Uterine smooth muscle cell (primary cell): Measurements from ENCODE around the gene SLC5A4. TPM values are rescaled to one million over a fixed set of nuclear protein-coding genes. Genes with fewer than 3 reads are reported as not detected.

Source experiments
- total RNA-seq: library from RNA; depleted of rRNA; stranded (reverse); fragments of >200 nt; gene quantifications from 2 replicates; pipeline ENCODE4 v1.2.3, GENCODE V29; 2014

The SLC5A4 gene
- total RNA-seq, result 0.11 and 0.37 TPM in 2 replicates

DNA sequence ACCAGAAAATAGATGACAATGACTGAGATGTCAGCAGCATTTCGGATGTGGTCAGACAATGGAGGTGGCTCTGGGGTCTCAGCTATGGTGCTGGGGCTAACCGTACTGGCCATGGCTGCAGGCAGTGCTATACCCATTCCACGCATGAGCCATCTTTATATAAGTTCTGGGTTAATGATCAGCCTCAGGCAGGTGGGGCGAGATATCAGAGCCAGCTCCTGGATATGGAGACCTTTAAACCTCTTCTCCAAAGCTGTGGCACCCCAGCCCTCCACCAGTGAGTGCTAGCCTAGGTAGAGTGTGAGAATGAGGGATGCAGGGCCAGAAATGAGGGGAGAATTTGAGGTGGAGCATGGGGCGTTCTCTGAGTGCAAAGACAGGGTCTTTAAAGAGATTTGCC, at the start of gene SLC5A4:
TSS of gene SLC5A4 (minus strand) at position 131 of the 400 bp plus-strand sequence. CDS start at position 113, 18 bp downstream.

DNA sequence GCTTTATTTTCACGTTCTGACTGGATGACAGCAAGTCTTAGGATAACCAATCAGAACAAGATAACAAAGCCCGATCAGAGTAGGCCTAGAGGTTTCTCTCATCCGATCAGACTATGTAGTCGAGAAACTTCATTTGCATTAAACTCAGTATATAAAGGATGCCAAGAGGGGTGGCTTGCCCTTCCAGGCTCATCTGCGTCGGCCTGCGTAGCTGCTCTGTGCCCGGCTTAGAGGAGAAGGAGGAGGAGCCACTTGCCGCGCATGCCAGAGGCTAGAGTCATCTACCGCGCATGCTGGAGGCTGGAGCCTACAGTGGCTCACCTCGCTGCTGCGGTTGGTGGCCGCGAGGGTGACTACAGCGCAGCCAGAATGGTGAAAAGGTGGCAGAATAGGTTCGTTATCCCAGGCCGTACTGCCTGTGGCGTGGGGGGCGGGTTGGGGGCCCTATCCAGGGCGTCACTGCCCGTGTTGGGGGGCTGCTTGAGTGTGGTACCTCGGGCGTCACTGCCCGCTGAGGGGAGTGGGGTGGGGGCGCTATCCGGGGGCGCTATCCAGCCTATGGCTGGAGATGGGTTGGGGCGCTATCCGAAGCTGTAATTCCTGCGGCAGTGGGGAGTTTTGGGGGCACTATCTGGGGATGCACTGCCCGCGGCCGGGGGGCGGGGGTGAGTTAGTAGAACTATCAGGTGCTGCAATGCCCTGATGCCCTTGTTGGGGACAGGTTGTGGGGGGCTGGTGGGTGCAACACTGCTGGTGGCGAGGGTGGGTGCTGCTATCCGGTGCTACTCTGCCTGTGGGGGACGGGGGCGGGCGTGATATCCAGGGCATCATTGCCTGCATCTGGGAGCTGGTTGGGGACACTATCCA, 50.1 kb downstream of the SLC5A4 start, which contains the start of gene RFPL2:
TSS of gene RFPL2 (minus strand) at position 218 of the 867 bp plus-strand sequence. CDS start 2,622 bp downstream, outside the sequence.

Other genes with a start within 250 kb of the SLC5A4 start
- gene SLC5A1, start 212.1 kb downstream of the SLC5A4 start, total RNA-seq, result not detected in 2 replicates
- not detected in 2 replicates for gene C22orf42, start 96.0 kb downstream of the SLC5A4 start, total RNA-seq
- gene RFPL2, start 50.3 kb downstream of the SLC5A4 start, total RNA-seq, result not detected in 2 replicates
- not detected in 2 replicates for gene RFPL3, start 102.5 kb upstream of the SLC5A4 start, total RNA-seq
- 140 and 184 TPM in 2 replicates for gene RTCB, start 156.9 kb upstream of the SLC5A4 start, total RNA-seq
- not detected in 2 replicates for gene BPIFC, start 209.1 kb upstream of the SLC5A4 start, total RNA-seq
- 46.4 and 47.9 TPM in 2 replicates for gene FBXO7, start 219.5 kb upstream of the SLC5A4 start, total RNA-seq